Measurements from ENCODE around the gene INPP5D. TPM values are rescaled to one million over a fixed set of nuclear protein-coding genes. Genes with fewer than 3 reads are reported as not detected.
"Not testable (repeated sequence)": the region's sequence is repeated elsewhere in the genome, so short reads cannot be mapped to it uniquely, and the experiment has no call there.

The INPP5D gene
- total RNA-seq, 1 experiment from 2014 or later, result 2.3 TPM

DNA sequence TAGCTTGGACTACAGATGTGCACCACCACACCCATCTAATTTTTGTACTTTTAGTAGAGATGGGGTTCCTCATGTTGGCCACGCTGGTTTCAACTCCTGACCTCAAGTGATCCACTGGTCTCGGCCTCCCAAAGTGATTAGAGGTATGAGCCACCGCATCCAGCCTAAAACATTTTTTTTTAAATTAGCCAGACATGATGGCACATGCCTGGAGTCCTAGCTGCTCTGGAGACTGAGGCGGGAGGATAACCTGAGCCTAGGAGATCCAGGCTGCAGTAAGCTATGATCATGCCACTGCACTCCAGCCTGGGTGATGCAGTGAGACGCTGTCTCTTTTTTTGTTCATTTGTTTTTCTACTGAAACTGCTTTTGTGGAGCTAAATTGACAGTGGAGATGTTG is 126.7 kb downstream of the INPP5D start:
- no peak overlapping the region for H3K27ac ChIP-seq (ENCODE audit: low read depth, low read length, poor library complexity, severe bottlenecking)
- intact Hi-C loops (cut with micrococcal nuclease; ENCODE audit: unreplicated experiment), result no loop called here
- ChIA-PET POLR2A (ENCODE audit: low non-redundant PET) (no interaction called here), CTCF (interaction anchor here (0.5 kb wide), 1 partner anchor 132 kb away, joined by 4 read pairs; no protein-coding TSS in a partner anchor)
- H3K9me3 ChIP-seq (ENCODE audit: low read depth, low read length, poor library complexity, severe bottlenecking), result no peaks in the 10 kb centered on the region
- H3K4me1 ChIP-seq (ENCODE audit: insufficient read depth, low read length, poor library complexity, severe bottlenecking), result no peaks in the 10 kb centered on the region
- H3K27me3 ChIP-seq (replicated peaks; ENCODE audit: insufficient read depth, low read depth, low read length, poor library complexity), result no peaks in the 10 kb centered on the region
- H3K36me3 ChIP-seq (ENCODE audit: insufficient read depth, low read length, poor library complexity, severe bottlenecking), result no peaks in the 10 kb centered on the region
- no TSS peak for BruUV-seq (replicated peaks)
- no peak for DNase-seq (ENCODE audit: low spot score)
- no peak for TF ChIP-seq EZH2 (IDR thresholded peaks at IDR 0.05; ENCODE audit: borderline replicate concordance, low read depth, low read length, poor library complexity, severe bottlenecking)
- no peak for TF ChIP-seq CTCF (conservative IDR thresholded peaks at IDR 0.05; ENCODE audit: low read depth, low read length)
- no peak overlapping the region for H3K4me3 ChIP-seq (ENCODE audit: low read depth, low read length, poor library complexity, severe bottlenecking)

DNA sequence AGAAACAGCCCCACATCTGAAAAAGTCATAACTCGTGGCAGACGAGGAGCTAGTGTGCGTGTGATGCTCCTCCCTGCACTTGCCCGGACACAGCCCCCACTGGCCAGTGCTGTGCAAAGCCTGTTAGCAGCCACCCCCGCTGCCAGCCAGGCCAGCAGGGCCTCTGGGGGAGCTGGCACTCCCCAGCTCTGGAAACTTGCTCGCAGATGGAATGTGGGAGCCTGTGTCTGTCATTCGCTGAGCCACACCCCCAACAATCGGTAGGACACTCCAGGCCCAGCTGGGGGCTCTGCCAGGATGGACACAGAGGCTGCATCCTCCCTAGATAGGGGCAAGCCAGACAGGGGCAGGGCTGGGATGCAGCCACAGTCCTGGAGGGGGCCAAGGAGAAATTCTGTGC is 128.9 kb downstream of the INPP5D start:
- intact Hi-C loops (cut with micrococcal nuclease; ENCODE audit: unreplicated experiment), result no loop called here
- no peaks in the 10 kb centered on the region for H3K27me3 ChIP-seq (replicated peaks; ENCODE audit: insufficient read depth, low read depth, low read length, poor library complexity)
- no TSS peak for BruUV-seq (replicated peaks)
- H3K27ac ChIP-seq (ENCODE audit: low read depth, low read length, poor library complexity, severe bottlenecking), result no peak overlapping the region
- no peaks in the 10 kb centered on the region for H3K36me3 ChIP-seq (ENCODE audit: insufficient read depth, low read length, poor library complexity, severe bottlenecking)
- H3K4me3 ChIP-seq (ENCODE audit: low read depth, low read length, poor library complexity, severe bottlenecking), result no peak overlapping the region
- H3K4me1 ChIP-seq (ENCODE audit: insufficient read depth, low read length, poor library complexity, severe bottlenecking), result no peaks in the 10 kb centered on the region
- POLR2A ChIA-PET (ENCODE audit: low non-redundant PET), result no interaction called here
- H3K9me3 ChIP-seq (ENCODE audit: low read depth, low read length, poor library complexity, severe bottlenecking), result no peaks in the 10 kb centered on the region
- TF ChIP-seq CTCF (conservative IDR thresholded peaks at IDR 0.05; ENCODE audit: low read depth, low read length) (no peak), EZH2 (IDR thresholded peaks at IDR 0.05; ENCODE audit: borderline replicate concordance, low read depth, low read length, poor library complexity, severe bottlenecking) (no peak)
- DNase-seq (ENCODE audit: low spot score), result no peak
- CTCF ChIA-PET, result no interaction called here

GRCh38 chr2:233191016-233191415 is 130.9 kb downstream of the INPP5D start:
- H3K4me1 ChIP-seq (ENCODE audit: insufficient read depth, low read length, poor library complexity, severe bottlenecking); intact Hi-C loops (cut with micrococcal nuclease; ENCODE audit: unreplicated experiment); POLR2A ChIA-PET (ENCODE audit: low non-redundant PET); H3K9me3 ChIP-seq (ENCODE audit: low read depth, low read length, poor library complexity, severe bottlenecking); BruUV-seq (replicated peaks); DNase-seq (ENCODE audit: low spot score); H3K4me3 ChIP-seq (ENCODE audit: low read depth, low read length, poor library complexity, severe bottlenecking); CTCF ChIA-PET; H3K36me3 ChIP-seq (ENCODE audit: insufficient read depth, low read length, poor library complexity, severe bottlenecking); H3K27ac ChIP-seq (ENCODE audit: low read depth, low read length, poor library complexity, severe bottlenecking); H3K27me3 ChIP-seq (replicated peaks; ENCODE audit: insufficient read depth, low read depth, low read length, poor library complexity): not testable (repeated sequence)

- no peaks in the 10 kb centered on the region for H3K36me3 ChIP-seq (ENCODE audit: insufficient read depth, low read length, poor library complexity, severe bottlenecking)
- H3K27me3 ChIP-seq (replicated peaks; ENCODE audit: insufficient read depth, low read depth, low read length, poor library complexity), result no peaks in the 10 kb centered on the region
- no peaks in the 10 kb centered on the region for H3K9me3 ChIP-seq (ENCODE audit: low read depth, low read length, poor library complexity, severe bottlenecking)
- H3K27ac ChIP-seq (ENCODE audit: low read depth, low read length, poor library complexity, severe bottlenecking), result no peak overlapping the region
- DNase-seq (ENCODE audit: low spot score), result no peak
- BruUV-seq (replicated peaks), result no TSS peak
- H3K4me3 ChIP-seq (ENCODE audit: low read depth, low read length, poor library complexity, severe bottlenecking), result no peak overlapping the region
- intact Hi-C loops (cut with micrococcal nuclease; ENCODE audit: unreplicated experiment), result no loop called here
- ChIA-PET CTCF (no interaction called here), POLR2A (ENCODE audit: low non-redundant PET) (no interaction called here)
- TF ChIP-seq CTCF (conservative IDR thresholded peaks at IDR 0.05; ENCODE audit: low read depth, low read length), result no peak
- no peak for TF ChIP-seq EZH2 (IDR thresholded peaks at IDR 0.05; ENCODE audit: borderline replicate concordance, low read depth, low read length, poor library complexity, severe bottlenecking)
- H3K4me1 ChIP-seq (ENCODE audit: insufficient read depth, low read length, poor library complexity, severe bottlenecking), result no peaks in the 10 kb centered on the region
Measured at GRCh38 chr2:233193738-233194137, 133.6 kb downstream of the INPP5D start.

Measured in A673 (cell line).